Hepatocyte (in vitro differentiated cells): ENCODE results near the gene COX20. TPM values are rescaled to one million over a fixed set of nuclear protein-coding genes. Genes with fewer than 3 reads are reported as not detected.

Source experiments
- DNase-seq: peaks from one replicate; pipeline ENCODE4 v3.0.0-alpha.2; 2016; ENCODE audit warnings: low spot score
- H2AFZ ChIP-seq: fragments of 200-600 bp; sonication (generic); 2 replicates; pipeline ENCODE4 v1.6.0; 2016; ENCODE audit warnings: antibody characterized with exemption, mild to moderate bottlenecking
- H3K27ac ChIP-seq: fragments of 200-600 bp; sonication (generic); 2 replicates; pipeline ENCODE4 v1.5.1; 2016; ENCODE audit warnings: mild to moderate bottlenecking
- H3K27me3 ChIP-seq: fragments of 200-600 bp; sonication (generic); 2 replicates; pipeline ENCODE4 v1.6.1; 2016
- H3K36me3 ChIP-seq: fragments of 200-600 bp; sonication (generic); replicated peaks from 2 replicates; pipeline ENCODE4 v1.5.1; 2016; ENCODE audit warnings: low read depth; ENCODE audit not compliant: insufficient read depth
- H3K4me1 ChIP-seq: fragments of 200-600 bp; sonication (generic); 2 replicates; pipeline ENCODE4 v1.5.1; 2016; ENCODE audit warnings: mild to moderate bottlenecking, moderate library complexity; ENCODE audit not compliant: insufficient read depth
- H3K4me2 ChIP-seq: fragments of 200-600 bp; sonication (generic); 2 replicates; pipeline ENCODE4 v1.6.0; 2016
- H3K4me3 ChIP-seq: fragments of 200-600 bp; sonication (generic); 2 replicates; pipeline ENCODE4 v1.5.1; 2016; ENCODE audit warnings: mild to moderate bottlenecking
- H3K79me2 ChIP-seq: fragments of 200-600 bp; sonication (generic); 2 replicates; pipeline ENCODE4 v1.6.0; 2017; ENCODE audit warnings: mild to moderate bottlenecking
- H3K9me2 ChIP-seq: fragments of 200-600 bp; sonication (generic); replicated peaks from 2 replicates; pipeline ENCODE4 v1.6.0; 2017; ENCODE audit warnings: mild to moderate bottlenecking; ENCODE audit not compliant: insufficient read depth
- H3K9me3 ChIP-seq: fragments of 200-600 bp; sonication (generic); 2 replicates; pipeline ENCODE4 v1.5.1; 2016; ENCODE audit warnings: low read depth, mild to moderate bottlenecking
- H4K20me1 ChIP-seq: fragments of 200-600 bp; sonication (generic); 2 replicates; pipeline ENCODE4 v1.6.0; 2016; ENCODE audit warnings: mild to moderate bottlenecking; ENCODE audit not compliant: insufficient read depth, poor library complexity, severe bottlenecking
- EZH2 ChIP-seq: fragments of 200-600 bp; sonication (generic); IDR thresholded peaks from 2 replicates; pipeline ENCODE4 v1.6.1; 2016; ENCODE audit warnings: antibody characterized with exemption, mild to moderate bottlenecking, borderline replicate concordance
- EZH2phosphoT487 ChIP-seq: fragments of 200-600 bp; sonication (generic); IDR thresholded peaks from one replicate; pipeline ENCODE4 v1.6.1; 2018; ENCODE audit warnings: antibody characterized with exemption, mild to moderate bottlenecking, low read depth, moderate library complexity; ENCODE audit not compliant: unreplicated experiment, severe bottlenecking
- WGBS: methylation state at CpG from one replicate; pipeline ENCODE4 v1.1.6; 2016; ENCODE audit warnings: low lambda C conversion rate; ENCODE audit errors: missing lambda C conversion rate; 5-methylcytosine and 5-hydroxymethylcytosine counted together
- polyA plus RNA-seq: library from polyadenylated mRNA; unstranded; fragments of >200 nt; fragmentation: Nextera tagmentation; extraction: Ambion mirVana; gene quantifications from 2 replicates; pipeline ENCODE4 v1.2.1, GENCODE V29; 2016
- total RNA-seq: library from RNA; depleted of rRNA; stranded (reverse); fragments of >200 nt; gene quantifications from 2 replicates; pipeline ENCODE4 v1.2.3, GENCODE V29; 2014
- TF ChIP-seq, protein P1 (sequence below): fragments of 200-600 bp; sonication (generic); IDR thresholded peaks from 2 replicates; pipeline ENCODE4 v1.5.1; 2016; ENCODE audit warnings: antibody characterized with exemption, mild to moderate bottlenecking; ENCODE audit not compliant: poor library complexity

The COX20 gene
- total and polyA plus RNA-seq, 2 experiments from 2014 or later: 32.0 to 61.9 TPM

DNA sequence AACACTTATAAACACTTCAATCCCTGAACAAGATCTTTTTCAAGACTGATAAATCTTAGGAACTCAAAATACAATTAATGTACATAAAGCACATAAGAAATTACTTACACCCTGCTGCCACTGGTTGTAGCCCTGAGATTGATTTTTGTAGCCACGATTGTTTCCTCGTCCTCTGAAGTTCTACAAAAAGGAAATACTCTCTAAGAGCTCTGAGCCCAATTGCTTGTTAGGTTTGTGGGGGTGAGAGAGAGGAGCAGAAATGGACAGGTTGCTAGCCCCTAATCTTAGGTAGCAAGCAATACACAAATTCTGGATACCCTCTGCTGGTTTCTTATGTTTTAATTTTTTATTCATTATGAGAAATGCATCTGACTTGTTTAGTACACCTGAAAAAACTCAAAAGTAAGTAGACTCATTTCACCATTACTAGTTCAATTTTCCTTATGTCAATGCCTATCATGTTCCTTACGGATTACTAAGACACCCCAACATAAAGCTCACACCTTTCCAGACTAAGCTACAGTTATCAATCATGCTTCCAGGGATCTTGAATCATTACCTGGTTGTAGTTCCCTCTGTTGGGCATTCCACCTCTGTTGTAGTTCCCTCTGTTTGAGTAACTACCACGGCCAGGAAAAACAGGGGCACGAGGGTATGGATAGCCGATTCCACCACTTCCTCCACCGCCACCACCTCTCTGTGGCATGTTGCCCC, 19.6 kb downstream of the COX20 start:
- peaks cover 64% of the 10 kb centered on the region for H4K20me1 ChIP-seq
- no peak overlapping the region for H2AFZ ChIP-seq
- no peak overlapping the region for H3K4me2 ChIP-seq
- DNase-seq: no peak
- H3K9me2 ChIP-seq: no peaks in the 10 kb centered on the region
- H3K27me3 ChIP-seq: no peaks in the 10 kb centered on the region
- no peaks in the 10 kb centered on the region for H3K9me3 ChIP-seq
- H3K27ac ChIP-seq: no peak overlapping the region
- peaks cover 93% of the 10 kb centered on the region for H3K79me2 ChIP-seq
- 89% methylated on average over 7 of the region's 7 CpGs for WGBS
- H3K36me3 ChIP-seq: peaks cover 12% of the 10 kb centered on the region
- no peak overlapping the region for H3K4me3 ChIP-seq
- TF ChIP-seq EZH2: no peak
- TF ChIP-seq, protein P1, sequence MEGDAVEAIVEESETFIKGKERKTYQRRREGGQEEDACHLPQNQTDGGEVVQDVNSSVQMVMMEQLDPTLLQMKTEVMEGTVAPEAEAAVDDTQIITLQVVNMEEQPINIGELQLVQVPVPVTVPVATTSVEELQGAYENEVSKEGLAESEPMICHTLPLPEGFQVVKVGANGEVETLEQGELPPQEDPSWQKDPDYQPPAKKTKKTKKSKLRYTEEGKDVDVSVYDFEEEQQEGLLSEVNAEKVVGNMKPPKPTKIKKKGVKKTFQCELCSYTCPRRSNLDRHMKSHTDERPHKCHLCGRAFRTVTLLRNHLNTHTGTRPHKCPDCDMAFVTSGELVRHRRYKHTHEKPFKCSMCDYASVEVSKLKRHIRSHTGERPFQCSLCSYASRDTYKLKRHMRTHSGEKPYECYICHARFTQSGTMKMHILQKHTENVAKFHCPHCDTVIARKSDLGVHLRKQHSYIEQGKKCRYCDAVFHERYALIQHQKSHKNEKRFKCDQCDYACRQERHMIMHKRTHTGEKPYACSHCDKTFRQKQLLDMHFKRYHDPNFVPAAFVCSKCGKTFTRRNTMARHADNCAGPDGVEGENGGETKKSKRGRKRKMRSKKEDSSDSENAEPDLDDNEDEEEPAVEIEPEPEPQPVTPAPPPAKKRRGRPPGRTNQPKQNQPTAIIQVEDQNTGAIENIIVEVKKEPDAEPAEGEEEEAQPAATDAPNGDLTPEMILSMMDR: no peak
- no peak for TF ChIP-seq EZH2phosphoT487
- peaks cover 19% of the 10 kb centered on the region for H3K4me1 ChIP-seq

DNA sequence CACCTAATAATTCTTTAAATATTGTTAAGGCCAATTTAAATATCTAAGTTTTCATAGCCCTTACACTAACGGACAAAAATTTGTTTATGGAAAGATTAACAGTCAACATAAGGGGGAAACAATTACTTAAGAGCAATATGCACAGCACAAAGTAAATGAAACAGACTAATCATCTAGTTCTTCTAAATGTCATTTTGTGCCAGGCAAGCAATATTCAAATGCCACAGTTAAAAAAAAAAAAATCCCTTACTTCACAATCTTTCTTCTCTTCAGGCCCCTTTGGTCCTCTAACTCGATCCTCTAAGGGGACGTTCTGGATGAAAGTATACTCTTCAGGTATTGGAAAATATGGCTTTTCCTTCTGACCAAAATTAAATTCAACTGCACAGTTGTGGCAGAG, 22.3 kb downstream of the COX20 start:
- 76% methylated on average over 3 of the region's 3 CpGs for WGBS
- H3K27ac ChIP-seq: no peak overlapping the region
- H3K9me2 ChIP-seq: no peaks in the 10 kb centered on the region
- no peak overlapping the region for H3K4me3 ChIP-seq
- H3K27me3 ChIP-seq: no peaks in the 10 kb centered on the region
- no peak overlapping the region for H3K4me2 ChIP-seq
- no peak for DNase-seq
- peaks cover 16% of the 10 kb centered on the region for H3K36me3 ChIP-seq
- H3K4me1 ChIP-seq: peaks cover 25% of the 10 kb centered on the region
- no peak overlapping the region for H2AFZ ChIP-seq
- H4K20me1 ChIP-seq: peaks cover 92% of the 10 kb centered on the region
- peaks cover 100% of the 10 kb centered on the region for H3K79me2 ChIP-seq
- TF ChIP-seq EZH2phosphoT487 (no peak), EZH2 (no peak)
- TF ChIP-seq, protein P1: no peak
- H3K9me3 ChIP-seq: no peaks in the 10 kb centered on the region

DNA sequence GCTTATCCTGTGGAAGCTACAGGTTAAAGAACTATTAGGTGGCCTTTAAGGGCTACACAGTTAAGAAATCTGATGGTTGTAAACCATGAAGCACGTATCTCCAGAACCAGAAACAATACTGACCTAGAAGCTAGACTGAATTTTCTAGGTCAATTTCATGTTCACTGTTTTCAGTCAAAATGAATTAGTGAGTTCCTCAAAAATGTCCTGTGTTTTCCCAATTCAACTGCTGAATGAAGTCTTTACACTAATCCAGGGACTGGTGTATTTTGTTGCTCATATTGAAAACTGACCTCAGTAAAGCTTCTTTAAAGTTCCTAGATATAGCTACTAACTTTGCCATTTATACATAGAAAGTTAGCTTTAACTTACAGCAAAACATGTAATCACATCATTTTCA, 22.9 kb downstream of the COX20 start:
- Histone ChIP-seq H3K4me2 (no peak overlapping the region), H3K36me3 (peaks cover 16% of the 10 kb centered on the region), H3K79me2 (peaks cover 96% of the 10 kb centered on the region), H2AFZ (no peak overlapping the region), H3K4me3 (no peak overlapping the region), H4K20me1 (peaks cover 92% of the 10 kb centered on the region), H3K9me2 (no peaks in the 10 kb centered on the region), H3K27me3 (no peaks in the 10 kb centered on the region), H3K4me1 (peaks cover 25% of the 10 kb centered on the region), H3K27ac (no peak overlapping the region), H3K9me3 (no peaks in the 10 kb centered on the region)
- no peak for TF ChIP-seq EZH2
- TF ChIP-seq, protein P1: no peak
- no peak for TF ChIP-seq EZH2phosphoT487
- DNase-seq: no peak
- WGBS: 85% methylated on average over 1 of the region's 1 CpG
